HEK293 (cell line): Measurements from ENCODE around the gene LMO1.

Source experiments
- CTCF ChIA-PET: fragments of 350-600 bp; formaldehyde crosslinking; extraction: SDS; loops from one replicate; lab custom pipeline; 2021; ENCODE audit warnings: antibody characterized with exemption; lab: Yijun Ruan, JAX
- POLR2A ChIA-PET: fragments of 300-600 bp; formaldehyde crosslinking; extraction: SDS; loops from one replicate; lab custom pipeline; 2020; ENCODE audit warnings: antibody characterized with exemption, inconsistent platforms; lab: Yijun Ruan, JAX
- H3K27ac ChIP-seq: fragments of 200-500 bp; sonication (Bioruptor generic); 2 replicates; pipeline ENCODE4 v1.5.1; 2014; ENCODE audit warnings: low read depth, low read length, control low read depth, inconsistent platforms; ENCODE audit errors: extremely low read depth
- H3K36me3 ChIP-seq, 2 experiments: fragments of 200-500 bp in 1 of 2; sonication (Bioruptor generic) in 1 of 2; 1 replicate in 1 of 2; 2 replicates in 1 of 2; pipeline ENCODE4 v1.5.1; 2014 to 2017; ENCODE audit warnings: inconsistent platforms in 2 of 2, low read length in 2 of 2; ENCODE audit not compliant: control insufficient read depth in 2 of 2, insufficient read depth in 1 of 2
- H3K4me1 ChIP-seq: fragments of 200-500 bp; sonication (Bioruptor generic); 2 replicates; pipeline ENCODE4 v1.5.1; 2014; ENCODE audit warnings: mild to moderate bottlenecking, low read length, inconsistent platforms; ENCODE audit not compliant: control insufficient read depth, insufficient read depth
- H3K4me3 ChIP-seq: 2 replicates; pipeline ENCODE4 v1.5.1; 2011; ENCODE audit warnings: low read depth, mild to moderate bottlenecking, control low read depth, low read length, moderate library complexity
- H3K9me3 ChIP-seq: fragments of 200-500 bp; sonication (Bioruptor generic); 2 replicates; pipeline ENCODE4 v1.5.1; 2014; ENCODE audit warnings: low read depth, low read length, inconsistent platforms; ENCODE audit not compliant: control insufficient read depth, insufficient read depth
- GLIS2 ChIP-seq: fragments of 450-650 bp; formaldehyde crosslinking; IDR thresholded peaks from 2 replicates; pipeline ENCODE4 v1.5.1; 2016; ENCODE audit warnings: missing biosample characterization, missing genetic modification characterization
- PRDM1 ChIP-seq: fragments of 450-650 bp; formaldehyde crosslinking; IDR thresholded peaks from 2 replicates; pipeline ENCODE4; 2016; ENCODE audit warnings: missing biosample characterization, missing genetic modification characterization
- ZBTB21 ChIP-seq: fragments of 450-650 bp; formaldehyde crosslinking; IDR thresholded peaks from 2 replicates; pipeline ENCODE4 v1.5.1; 2017; ENCODE audit warnings: missing biosample characterization, missing genetic modification characterization
- ZFHX2 ChIP-seq: fragments of 450-650 bp; formaldehyde crosslinking; conservative IDR thresholded peaks from 2 replicates; pipeline ENCODE4 v1.5.1; 2016; ENCODE audit warnings: missing biosample characterization, missing genetic modification characterization
- ZNF112 ChIP-seq: fragments of 450-650 bp; formaldehyde crosslinking; IDR thresholded peaks from 2 replicates; pipeline ENCODE4 v1.5.0; 2017; ENCODE audit warnings: missing biosample characterization, missing genetic modification characterization
- ZNF169 ChIP-seq: fragments of 450-650 bp; formaldehyde crosslinking; IDR thresholded peaks from 2 replicates; pipeline ENCODE4 v1.5.1; 2016; ENCODE audit warnings: missing biosample characterization, missing genetic modification characterization
- ZNF19 ChIP-seq: fragments of 450-650 bp; formaldehyde crosslinking; IDR thresholded peaks from 2 replicates; pipeline ENCODE4; 2016; ENCODE audit warnings: missing biosample characterization, missing genetic modification characterization, low read depth
- ZNF211 ChIP-seq: fragments of 450-650 bp; formaldehyde crosslinking; IDR thresholded peaks from 2 replicates; pipeline ENCODE4 v1.5.1; 2016; ENCODE audit warnings: low read depth, missing biosample characterization, missing genetic modification characterization
- ZNF266 ChIP-seq: fragments of 450-650 bp; formaldehyde crosslinking; IDR thresholded peaks from 2 replicates; pipeline ENCODE4 v1.5.1; 2016; ENCODE audit warnings: missing biosample characterization, missing genetic modification characterization, low read depth
- ZNF292 ChIP-seq: fragments of 450-650 bp; formaldehyde crosslinking; IDR thresholded peaks from 2 replicates; pipeline ENCODE4 v1.5.1; 2016; ENCODE audit warnings: low read depth, missing biosample characterization, missing genetic modification characterization, borderline replicate concordance
- ZNF324 ChIP-seq: fragments of 450-650 bp; formaldehyde crosslinking; IDR thresholded peaks from 2 replicates; pipeline ENCODE4 v1.5.1; 2016; ENCODE audit warnings: missing biosample characterization, missing genetic modification characterization
- ZNF335 ChIP-seq: fragments of 450-650 bp; formaldehyde crosslinking; conservative IDR thresholded peaks from 2 replicates; pipeline ENCODE4 v1.5.1; 2016; ENCODE audit warnings: missing biosample characterization, missing genetic modification characterization
- ZNF341 ChIP-seq: fragments of 450-650 bp; formaldehyde crosslinking; IDR thresholded peaks from 2 replicates; pipeline ENCODE4; 2016; ENCODE audit warnings: low read depth, missing biosample characterization, missing genetic modification characterization
- ZNF473 ChIP-seq: fragments of 450-650 bp; formaldehyde crosslinking; IDR thresholded peaks from 2 replicates; pipeline ENCODE4 v1.5.1; 2017; ENCODE audit warnings: missing biosample characterization, missing genetic modification characterization
- ZNF544 ChIP-seq: fragments of 450-650 bp; formaldehyde crosslinking; IDR thresholded peaks from 2 replicates; pipeline ENCODE4 v1.5.0; 2017; ENCODE audit warnings: missing biosample characterization, missing genetic modification characterization
- ZNF549 ChIP-seq: fragments of 450-650 bp; IDR thresholded peaks from 2 replicates; pipeline ENCODE4 v1.5.1; 2018; ENCODE audit warnings: missing biosample characterization, missing genetic modification characterization, mild to moderate bottlenecking, inconsistent platforms, moderate library complexity
- ZNF571 ChIP-seq: fragments of 450-650 bp; formaldehyde crosslinking; IDR thresholded peaks from 2 replicates; pipeline ENCODE4 v1.5.0; 2017; ENCODE audit warnings: missing biosample characterization, missing genetic modification characterization
- ZNF585B ChIP-seq: fragments of 450-650 bp; formaldehyde crosslinking; IDR thresholded peaks from 2 replicates; pipeline ENCODE4 v1.5.1; 2016; ENCODE audit warnings: missing biosample characterization, missing genetic modification characterization
- ZNF76 ChIP-seq: fragments of 450-650 bp; formaldehyde crosslinking; IDR thresholded peaks from 2 replicates; pipeline ENCODE4; 2016; ENCODE audit warnings: low read depth, missing biosample characterization, missing genetic modification characterization, borderline replicate concordance
- ZNF777 ChIP-seq: fragments of 450-650 bp; formaldehyde crosslinking; IDR thresholded peaks from 2 replicates; pipeline ENCODE4 v1.5.1; 2017; ENCODE audit warnings: missing biosample characterization, missing genetic modification characterization, borderline replicate concordance
- TF ChIP-seq, protein P1 (sequence below): fragments of 450-650 bp; formaldehyde crosslinking; IDR thresholded peaks from 2 replicates; pipeline ENCODE4 v1.5.0; 2017; ENCODE audit warnings: missing biosample characterization, missing genetic modification characterization, borderline replicate concordance
- TF ChIP-seq, protein P2 (sequence below): fragments of 450-650 bp; formaldehyde crosslinking; IDR thresholded peaks from 2 replicates; pipeline ENCODE4 v1.5.1; 2017; ENCODE audit warnings: missing biosample characterization, missing genetic modification characterization
- TF ChIP-seq, protein P3 (sequence below): fragments of 450-650 bp; formaldehyde crosslinking; IDR thresholded peaks from 2 replicates; pipeline ENCODE4 v1.5.1; 2016; ENCODE audit warnings: missing biosample characterization, missing genetic modification characterization

The LMO1 gene

DNA sequence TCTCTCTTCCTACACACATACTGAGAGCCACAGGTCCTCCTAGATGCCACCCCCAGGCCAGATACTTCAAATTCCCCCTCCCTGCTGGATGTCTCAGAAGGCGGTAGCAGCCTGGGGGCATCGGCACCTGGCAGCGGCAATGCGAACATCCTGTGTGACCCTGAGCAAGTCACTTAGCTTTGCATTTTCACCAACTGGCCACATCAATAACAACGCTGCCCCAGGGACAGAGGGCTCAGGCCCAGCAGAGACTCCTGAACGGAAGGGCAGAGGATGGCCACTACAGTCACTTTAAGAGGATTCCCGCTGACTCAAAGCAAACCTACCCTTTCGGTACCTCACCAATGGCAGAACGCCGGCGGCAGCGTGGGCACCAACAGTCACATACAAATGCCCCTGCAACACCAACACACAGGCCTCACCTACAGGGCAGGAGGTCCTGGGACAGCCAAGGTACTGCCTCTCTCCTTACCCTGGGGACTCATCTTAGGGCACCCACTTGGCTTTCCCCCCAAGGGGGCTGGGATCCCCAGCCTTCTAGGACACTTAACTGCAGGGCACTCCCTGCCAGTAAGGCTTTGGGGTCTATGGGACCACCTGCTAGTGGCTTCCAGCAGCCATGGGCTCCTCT is 1.6 kb downstream of the LMO1 start:
- TF ChIP-seq ZFHX2 (tag by site-specific recombination) (no peak), ZNF335 (tag by site-specific recombination) (peak; percentile 69; the same call in 1 of the 2 replicates), ZNF169 (tag by site-specific recombination) (no peak), ZNF585B (tag by site-specific recombination) (no peak)
- TF ChIP-seq, all 188 proteins: peak for 1
- no peaks in the 10 kb centered on the region for H3K36me3 ChIP-seq
- no peak overlapping the region for H3K27ac ChIP-seq
- POLR2A ChIA-PET, result interaction anchor here (0.9 kb wide), 1 partner anchor 8 kb away, joined by 5 read pairs; no protein-coding TSS in a partner anchor
- H3K4me1 ChIP-seq, result no peaks in the 10 kb centered on the region
- H3K9me3 ChIP-seq, result no peaks in the 10 kb centered on the region
- CTCF ChIA-PET, result interaction anchor here (0.6 to 4.5 kb wide), 9 partner anchors 14 to 69 kb away, joined by 3 to 75 read pairs (median 19); no protein-coding TSS in a partner anchor
- peak overlapping the region; percentile 44 for H3K4me3 ChIP-seq

DNA sequence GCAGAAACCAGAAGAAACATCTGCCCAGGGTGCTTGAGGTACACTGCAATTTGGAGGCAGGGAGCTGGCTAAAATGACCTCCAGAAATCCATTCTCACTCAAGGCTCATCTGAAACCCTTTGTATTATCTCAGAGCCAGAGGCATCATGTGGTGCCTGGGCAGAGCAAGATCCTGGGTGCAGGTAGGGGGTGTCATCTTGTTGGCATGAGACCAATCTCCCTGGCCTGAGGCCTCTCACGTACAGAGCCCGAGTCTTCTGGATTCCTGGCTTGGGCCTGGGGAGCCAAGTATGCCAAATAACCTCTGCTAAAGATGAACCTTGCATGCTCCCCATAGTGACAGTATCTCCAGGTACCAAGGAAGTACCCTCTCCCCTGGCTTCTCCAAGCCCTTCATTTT is 2.4 kb downstream of the LMO1 start:
- CTCF ChIA-PET, result interaction anchor here (1.2 to 3.2 kb wide), 3 partner anchors 35 to 228 kb away, joined by 3 to 19 read pairs (median 4); no protein-coding TSS in a partner anchor
- TF ChIP-seq ZNF473 (tag by site-specific recombination) (no peak), ZNF76 (no peak), ZNF777 (tag by site-specific recombination) (no peak), ZBTB21 (tag by site-specific recombination) (no peak)
- TF ChIP-seq, protein P1, sequence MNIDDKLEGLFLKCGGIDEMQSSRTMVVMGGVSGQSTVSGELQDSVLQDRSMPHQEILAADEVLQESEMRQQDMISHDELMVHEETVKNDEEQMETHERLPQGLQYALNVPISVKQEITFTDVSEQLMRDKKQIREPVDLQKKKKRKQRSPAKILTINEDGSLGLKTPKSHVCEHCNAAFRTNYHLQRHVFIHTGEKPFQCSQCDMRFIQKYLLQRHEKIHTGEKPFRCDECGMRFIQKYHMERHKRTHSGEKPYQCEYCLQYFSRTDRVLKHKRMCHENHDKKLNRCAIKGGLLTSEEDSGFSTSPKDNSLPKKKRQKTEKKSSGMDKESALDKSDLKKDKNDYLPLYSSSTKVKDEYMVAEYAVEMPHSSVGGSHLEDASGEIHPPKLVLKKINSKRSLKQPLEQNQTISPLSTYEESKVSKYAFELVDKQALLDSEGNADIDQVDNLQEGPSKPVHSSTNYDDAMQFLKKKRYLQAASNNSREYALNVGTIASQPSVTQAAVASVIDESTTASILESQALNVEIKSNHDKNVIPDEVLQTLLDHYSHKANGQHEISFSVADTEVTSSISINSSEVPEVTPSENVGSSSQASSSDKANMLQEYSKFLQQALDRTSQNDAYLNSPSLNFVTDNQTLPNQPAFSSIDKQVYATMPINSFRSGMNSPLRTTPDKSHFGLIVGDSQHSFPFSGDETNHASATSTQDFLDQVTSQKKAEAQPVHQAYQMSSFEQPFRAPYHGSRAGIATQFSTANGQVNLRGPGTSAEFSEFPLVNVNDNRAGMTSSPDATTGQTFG (tag by site-specific recombination), result no peak
- TF ChIP-seq, all 188 proteins: peak for 0

DNA sequence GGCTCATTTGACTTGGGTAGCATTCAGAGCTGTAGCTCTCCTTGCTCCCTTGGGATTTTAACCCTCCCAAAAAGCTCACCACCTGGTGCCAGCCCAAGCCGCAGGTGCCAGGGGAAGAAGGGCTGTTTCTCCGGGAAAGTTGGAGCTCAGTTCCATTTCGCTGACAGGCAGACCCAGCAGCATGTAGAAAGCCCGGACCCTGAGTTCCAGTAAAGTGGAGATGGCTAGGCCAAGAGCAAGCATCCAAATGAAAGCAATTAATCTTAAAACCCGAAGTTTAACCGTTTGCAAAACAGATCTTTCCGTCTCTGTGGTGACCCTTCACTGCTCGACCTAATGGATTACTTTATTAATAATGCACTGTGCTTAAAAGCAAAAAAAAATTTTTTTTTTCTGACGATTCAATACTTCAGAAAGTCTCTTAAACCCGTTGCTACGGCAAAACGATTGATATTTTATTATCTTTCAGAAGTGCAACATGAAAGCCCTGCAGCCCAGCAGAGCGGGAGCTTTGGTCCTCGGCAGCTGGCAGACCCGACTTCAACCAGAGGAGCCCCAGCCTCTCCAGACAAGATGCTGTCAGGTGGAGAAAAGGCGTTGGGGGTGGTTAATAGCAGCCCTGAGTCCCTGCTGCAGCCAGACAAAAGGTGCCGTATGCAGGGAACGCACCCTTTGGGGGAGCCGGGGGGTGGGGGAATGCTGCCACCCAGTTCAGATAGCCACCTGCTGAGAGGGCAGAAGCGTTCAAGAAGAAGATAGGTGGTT is 3.3 kb downstream of the LMO1 start:
- POLR2A ChIA-PET, result no interaction called here
- no peaks in the 10 kb centered on the region for H3K9me3 ChIP-seq
- H3K27ac ChIP-seq, result no peak overlapping the region
- CTCF ChIA-PET, result interaction anchor here (1.0 to 1.3 kb wide), 3 partner anchors 13 to 227 kb away, joined by 3 to 4 read pairs (median 4); no protein-coding TSS in a partner anchor
- H3K36me3 ChIP-seq, result no peaks in the 10 kb centered on the region
- H3K4me3 ChIP-seq, result no peak overlapping the region
- H3K4me1 ChIP-seq, result no peaks in the 10 kb centered on the region
- TF ChIP-seq ZNF266 (tag by site-specific recombination) (no peak), ZNF112 (no peak), ZNF19 (no peak), ZNF544 (tag by site-specific recombination) (no peak), ZNF341 (tag by site-specific recombination) (no peak), ZNF211 (tag by site-specific recombination) (no peak), ZNF292 (tag by site-specific recombination) (no peak), ZNF571 (tag by site-specific recombination) (no peak), ZNF324 (tag by site-specific recombination) (no peak), PRDM1 (tag by site-specific recombination) (no peak), ZNF549 (tag by site-specific recombination) (no peak), GLIS2 (tag by site-specific recombination) (no peak)
- TF ChIP-seq, protein P2, sequence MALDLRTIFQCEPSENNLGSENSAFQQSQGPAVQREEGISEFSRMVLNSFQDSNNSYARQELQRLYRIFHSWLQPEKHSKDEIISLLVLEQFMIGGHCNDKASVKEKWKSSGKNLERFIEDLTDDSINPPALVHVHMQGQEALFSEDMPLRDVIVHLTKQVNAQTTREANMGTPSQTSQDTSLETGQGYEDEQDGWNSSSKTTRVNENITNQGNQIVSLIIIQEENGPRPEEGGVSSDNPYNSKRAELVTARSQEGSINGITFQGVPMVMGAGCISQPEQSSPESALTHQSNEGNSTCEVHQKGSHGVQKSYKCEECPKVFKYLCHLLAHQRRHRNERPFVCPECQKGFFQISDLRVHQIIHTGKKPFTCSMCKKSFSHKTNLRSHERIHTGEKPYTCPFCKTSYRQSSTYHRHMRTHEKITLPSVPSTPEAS (tag by site-specific recombination), result no peak
- TF ChIP-seq, protein P3, sequence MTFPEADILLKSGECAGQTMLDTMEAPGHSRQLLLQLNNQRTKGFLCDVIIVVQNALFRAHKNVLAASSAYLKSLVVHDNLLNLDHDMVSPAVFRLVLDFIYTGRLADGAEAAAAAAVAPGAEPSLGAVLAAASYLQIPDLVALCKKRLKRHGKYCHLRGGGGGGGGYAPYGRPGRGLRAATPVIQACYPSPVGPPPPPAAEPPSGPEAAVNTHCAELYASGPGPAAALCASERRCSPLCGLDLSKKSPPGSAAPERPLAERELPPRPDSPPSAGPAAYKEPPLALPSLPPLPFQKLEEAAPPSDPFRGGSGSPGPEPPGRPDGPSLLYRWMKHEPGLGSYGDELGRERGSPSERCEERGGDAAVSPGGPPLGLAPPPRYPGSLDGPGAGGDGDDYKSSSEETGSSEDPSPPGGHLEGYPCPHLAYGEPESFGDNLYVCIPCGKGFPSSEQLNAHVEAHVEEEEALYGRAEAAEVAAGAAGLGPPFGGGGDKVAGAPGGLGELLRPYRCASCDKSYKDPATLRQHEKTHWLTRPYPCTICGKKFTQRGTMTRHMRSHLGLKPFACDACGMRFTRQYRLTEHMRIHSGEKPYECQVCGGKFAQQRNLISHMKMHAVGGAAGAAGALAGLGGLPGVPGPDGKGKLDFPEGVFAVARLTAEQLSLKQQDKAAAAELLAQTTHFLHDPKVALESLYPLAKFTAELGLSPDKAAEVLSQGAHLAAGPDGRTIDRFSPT (tag by site-specific recombination), result no peak

More for the DNA sequence above, 2.4 kb downstream of the LMO1 start:
- H3K27ac ChIP-seq, result no peak overlapping the region
- no peaks in the 10 kb centered on the region for H3K36me3 ChIP-seq
- H3K4me3 ChIP-seq, result no peak overlapping the region
- H3K4me1 ChIP-seq, result no peaks in the 10 kb centered on the region
- no peaks in the 10 kb centered on the region for H3K9me3 ChIP-seq
- POLR2A ChIA-PET, result no interaction called here
